HepG2 (cell line): ENCODE data around the gene FAM83D. TPM values are rescaled to one million over a fixed set of nuclear protein-coding genes. Genes with fewer than 3 reads are reported as not detected.

ENCODE experiments used
- ATAC-seq: fragments of 200-7000 bp; cut with Tn5 transposase; 3 replicates; pipeline ENCODE4 v1.9.1; 2020; ENCODE audit warnings: mild to moderate bottlenecking, moderate library complexity
- BruUV-seq: library from RNA; stranded (reverse); fragments of 400-500 nt; replicated peaks from 2 replicates; lab custom pipeline; 2021; lab: Mats Ljungman, UMichigan
- CTCF ChIA-PET: fragments of 300-600 bp; formaldehyde crosslinking; extraction: SDS; loops from one replicate; lab custom pipeline; 2021; ENCODE audit warnings: low total read pairs, inconsistent platforms, low intra/inter-chr PET ratio; lab: Yijun Ruan, JAX
- POLR2A ChIA-PET: fragments of 350-600 bp; sonication (Branson Sonifier 250); formaldehyde crosslinking; loops from one replicate; lab custom pipeline; 2020; ENCODE audit warnings: antibody characterized with exemption, inconsistent platforms; lab: Yijun Ruan, JAX
- DNase-seq: peaks from one replicate; pipeline ENCODE4 v3.0.0-alpha.2; 2015; ENCODE audit warnings: low spot score
- FAIRE-seq: peaks from 3 replicates; lab custom pipeline; 2011; peaks lifted over from hg19 to GRCh38; lab: Jason Lieb, UNC
- H2AFZ ChIP-seq: one replicate; pipeline ENCODE4 v1.6.1; 2011; ENCODE audit warnings: low read length, inconsistent platforms
- H3K27ac ChIP-seq: fragments of 300-600 bp; 3 replicates; pipeline ENCODE4 v1.8.0; 2011; ENCODE audit warnings: mixed run types, mild to moderate bottlenecking, mixed read lengths, low read length, inconsistent platforms; ENCODE audit not compliant: insufficient read depth; ENCODE audit errors: extremely low read length
- H3K27me3 ChIP-seq, 2 experiments: fragments of 200-600 bp in 1 of 2; 2 replicates in 1 of 2; 3 replicates in 1 of 2; pipeline versions ENCODE4 v1.6.0 to v1.8.0; 2011; ENCODE audit warnings: low read length in 2 of 2, mild to moderate bottlenecking in 2 of 2, moderate library complexity in 2 of 2, inconsistent platforms in 1 of 2; ENCODE audit not compliant: insufficient read depth in 2 of 2, control insufficient read depth in 1 of 2
- H3K36me3 ChIP-seq, 2 experiments: fragments of 200-600 bp in 1 of 2; replicated peaks in 1 of 2; 2 replicates in 1 of 2; 3 replicates in 1 of 2; pipeline versions ENCODE4 v1.5.1 to v1.8.0; 2011; ENCODE audit warnings: low read length in 2 of 2, inconsistent platforms in 1 of 2; ENCODE audit not compliant: insufficient read depth in 2 of 2, control insufficient read depth in 1 of 2
- H3K4me1 ChIP-seq: 2 replicates; pipeline ENCODE4 v1.5.1; 2012; ENCODE audit warnings: low read length, inconsistent platforms; ENCODE audit not compliant: insufficient read depth
- H3K4me2 ChIP-seq: 2 replicates; pipeline ENCODE4 v1.6.0; 2011; ENCODE audit warnings: low read depth, low read length, inconsistent platforms
- H3K4me3 ChIP-seq, 3 experiments: fragments of 200-600 bp in 1 of 3; sonication (generic), shearing (Covaris generic) in 1 of 3; replicated peaks in 1 of 3; 2 replicates each; pipeline ENCODE4 v1.5.1; 2011 to 2016; ENCODE audit warnings: low read length in 3 of 3, inconsistent platforms in 2 of 3, low read depth in 2 of 3, mild to moderate bottlenecking in 2 of 3, control low read depth in 1 of 3, mixed read lengths in 1 of 3; ENCODE audit not compliant: insufficient read depth in 1 of 3
- H3K79me2 ChIP-seq: one replicate; pipeline ENCODE4 v1.6.1; 2011; ENCODE audit warnings: low read length, inconsistent platforms; ENCODE audit not compliant: insufficient read depth
- H3K9ac ChIP-seq: 2 replicates; pipeline ENCODE4 v1.6.0; 2011; ENCODE audit warnings: mild to moderate bottlenecking, low read depth, low read length, inconsistent platforms; ENCODE audit not compliant: insufficient read depth
- H3K9me3 ChIP-seq: 2 replicates; pipeline ENCODE4 v1.5.1; 2012; ENCODE audit warnings: mild to moderate bottlenecking, low read length
- H4K20me1 ChIP-seq: 2 replicates; pipeline ENCODE4 v1.6.0; 2011; ENCODE audit warnings: inconsistent platforms, mild to moderate bottlenecking, low read length, moderate library complexity; ENCODE audit not compliant: insufficient read depth
- RAD21 ChIP-seq: fragments of 450-650 bp; formaldehyde crosslinking; IDR thresholded peaks from 2 replicates; pipeline ENCODE4 v1.5.0; 2020; ENCODE audit warnings: mild to moderate bottlenecking
- SMAD3 ChIP-seq: sonication (generic); formaldehyde crosslinking; IDR thresholded peaks from 2 replicates; pipeline ENCODE4 v1.4.0; 2020; ENCODE audit warnings: missing genetic modification reagents
- SP5 ChIP-seq: IDR thresholded peaks from 2 replicates; pipeline ENCODE4 v1.6.1; 2016; ENCODE audit warnings: low read depth, borderline replicate concordance
- ZNF446 ChIP-seq: sonication (generic); formaldehyde crosslinking; IDR thresholded peaks from 2 replicates; pipeline ENCODE4 v1.5.0; 2020; ENCODE audit warnings: mild to moderate bottlenecking, missing genetic modification reagents
- ZNF775 ChIP-seq: sonication (generic); formaldehyde crosslinking; IDR thresholded peaks from 2 replicates; pipeline ENCODE4 v1.4.0; 2020; ENCODE audit warnings: missing genetic modification reagents, mild to moderate bottlenecking, moderate library complexity, borderline replicate concordance
- WGBS: methylation state at CpG from one replicate; pipeline ENCODE4 v1.1.6; 2017; ENCODE audit warnings: low lambda C conversion rate; 5-methylcytosine and 5-hydroxymethylcytosine counted together
- in situ Hi-C: cut with HindIII; loops from 2 replicates; pipeline ENCODE4 v1.10.0; 2017; ENCODE audit warnings: low pct_unique_long_range_greater_than_20kb; ENCODE audit not compliant: extremely low pct_ligation_motif_present
- intact Hi-C: fragments of 100-400 bp; cut with micrococcal nuclease; formaldehyde crosslinking; loops from one replicate; pipeline ENCODE4 v1.10.0; 2022; ENCODE audit not compliant: unreplicated experiment
- polyA plus RNA-seq, 8 experiments: library from polyadenylated mRNA; depleted of rRNA in 3 of 8; stranded (reverse) in 7 of 8; unstranded in 1 of 8; fragments of >200 nt; fragmentation: Illumina TruSeq in 4 of 8; extraction: Trizol in 4 of 8; gene quantifications; 2 replicates each; pipeline versions ENCODE4 v1.2.1 to v1.2.3, GENCODE V29; 2011 to 2016; ENCODE audit warnings: low read depth in 4 of 8, missing spikeins in 1 of 8, mixed read lengths in 1 of 8; ENCODE audit not compliant: insufficient read depth in 1 of 8
- total RNA-seq, 5 experiments: library from RNA; depleted of rRNA; stranded (reverse); fragments of >200 nt; fragmentation: Illumina TruSeq; extraction: Trizol; gene quantifications; 2 replicates each; pipeline ENCODE4 v1.2.3, GENCODE V29; 2016; ENCODE audit warnings: low read depth in 1 of 5

The FAM83D gene
- total and polyA plus RNA-seq, 2 of the 13 experiments (the other 11 are each of a cell fraction or from before 2014, with no cell fraction given) = 51.4 to 64.0 TPM

GRCh38 chr20:38892091-38892981, 33.9 kb upstream of the FAM83D start (continued):
- TF ChIP-seq RAD21 = no peak
- TF ChIP-seq SMAD3 = no peak
- TF ChIP-seq ZNF775 (CRISPR knock-in tag) = no peak

- no TSS peak for BruUV-seq
- WGBS = 14% methylated on average over 6 of the region's 6 CpGs
- 0 out of 2 replicates have a peak, but pooled peaks have one; percentile 32 for TF ChIP-seq ZNF446 (CRISPR knock-in tag)
- TF ChIP-seq SP5 (CRISPR knock-in tag) = no peak
- Histone ChIP-seq H3K27me3 (peaks cover 8 to 18% of the 10 kb centered on the region in 2 experiments; a peak in 4 of 5 replicates), H3K4me3 (no peak overlapping the region), H4K20me1 (no peaks in the 10 kb centered on the region), H3K4me1 (peaks cover 17% of the 10 kb centered on the region), H3K9me3 (no peaks in the 10 kb centered on the region), H3K79me2 (no peaks in the 10 kb centered on the region), H3K9ac (no peak overlapping the region), H3K27ac (no peak overlapping the region), H3K36me3 (no peaks in the 10 kb centered on the region), H2AFZ (no peak overlapping the region), H3K4me2 (no peak overlapping the region)
- POLR2A ChIA-PET = no interaction called here
- no peak for DNase-seq
- no peak for FAIRE-seq
- CTCF ChIA-PET = interaction anchor here (0.6 to 2.0 kb wide), 5 partner anchors 33 to 247 kb away, joined by 3 to 9 read pairs (median 3); partner anchors contain the start of gene FAM83D
- intact Hi-C loops (loop anchor here (5.0 to 10.0 kb wide), 2 partner anchors 98 to 166 kb away; no protein-coding TSS in a partner anchor), in situ Hi-C loops (loop anchor here (5.0 kb wide), 1 partner anchor 246 kb away; no protein-coding TSS in a partner anchor)
- ATAC-seq = no peak
Observed at GRCh38 chr20:38893056-38893564, 33.1 kb upstream of the FAM83D start.
